GM19452 (cell line): ENCODE measurements around the gene DENND1C.

Source experiments
- ATAC-seq: cut with Tn5 transposase; IDR thresholded peaks from one replicate; pipeline ENCODE4 v1.9.1; 2021; ENCODE audit not compliant: unreplicated experiment

Gene DENND1C

GRCh38 chr19:6481541-6482342 is at the start of gene DENND1C:
DENND1C (minus strand) TSS chr19:6481787; CDS start chr19:6481695, 92 bp downstream.
- no peak for ATAC-seq

GRCh38 chr19:6530386-6531162 is 49.0 kb upstream of the DENND1C start, which contains the start of gene TNFSF9:
TNFSF9 (plus strand) TSS chr19:6531026; CDS start chr19:6531037, 11 bp downstream.
- peak; percentile 27 for ATAC-seq

GRCh38 chr19:6529937-6530385 is 48.4 kb upstream of the DENND1C start:
- ATAC-seq = no peak

- ATAC-seq = no peak
Measured at GRCh38 chr19:6529351-6529750, 47.8 kb upstream of the DENND1C start.

GRCh38 chr19:6528544-6529121 is 47.0 kb upstream of the DENND1C start:
- no peak for ATAC-seq

GRCh38 chr19:6527893-6528543 is 46.4 kb upstream of the DENND1C start:
- ATAC-seq = peak; percentile 50

- no peak for ATAC-seq
Measured at GRCh38 chr19:6524311-6524710, 42.7 kb upstream of the DENND1C start.

GRCh38 chr19:6522712-6523111 is 41.1 kb upstream of the DENND1C start:
- ATAC-seq = no peak

- peak; percentile 43 for ATAC-seq
Measured at GRCh38 chr19:6521718-6522646, 40.4 kb upstream of the DENND1C start.

GRCh38 chr19:6519289-6519688 is 37.7 kb upstream of the DENND1C start:
- ATAC-seq = no peak

GRCh38 chr19:6518145-6518911 is 36.7 kb upstream of the DENND1C start:
- peak; percentile 30 for ATAC-seq

- ATAC-seq = peak; percentile 44
Measured at GRCh38 chr19:6516659-6517291, 35.2 kb upstream of the DENND1C start.

GRCh38 chr19:6516018-6516658 is 34.6 kb upstream of the DENND1C start:
- peak; percentile 39 for ATAC-seq

GRCh38 chr19:6514926-6515544 is 33.4 kb upstream of the DENND1C start:
- ATAC-seq = no peak

GRCh38 chr19:6514089-6514488 is 32.5 kb upstream of the DENND1C start:
- no peak for ATAC-seq

GRCh38 chr19:6510618-6511017 is 29.0 kb upstream of the DENND1C start:
- ATAC-seq = no peak

- no peak for ATAC-seq
Measured at GRCh38 chr19:6509118-6509971, 27.8 kb upstream of the DENND1C start.
